A673 (cell line): ENCODE data around the gene ACOXL. TPM values are rescaled to one million over a fixed set of nuclear protein-coding genes. Genes with fewer than 3 reads are reported as not detected.

Experiments used
- BruUV-seq: library from RNA; stranded (reverse); fragments of 400-500 nt; replicated peaks from 2 replicates; lab custom pipeline; 2021; lab: Mats Ljungman, UMichigan
- CTCF ChIA-PET: fragments of 300-600 bp; sonication (Branson Sonifier 250); formaldehyde crosslinking; loops from one replicate; lab custom pipeline; 2022; ENCODE audit warnings: antibody characterized with exemption; lab: Charles Lee
- POLR2A ChIA-PET: fragments of 300-600 bp; sonication (Branson Sonifier 250); formaldehyde crosslinking; loops from one replicate; lab custom pipeline; 2022; ENCODE audit warnings: antibody characterized with exemption; ENCODE audit not compliant: low non-redundant PET; lab: Charles Lee
- DNase-seq: peaks from one replicate; pipeline ENCODE4 v3.0.0-alpha.2; 2015; ENCODE audit warnings: low spot score
- H3K27ac ChIP-seq: fragments of 200-600 bp; sonication (generic); 2 replicates; pipeline ENCODE4 v1.5.1; 2016; ENCODE audit warnings: mixed run types, low read depth, mild to moderate bottlenecking, mixed read lengths, antibody characterized with exemption, low read length; ENCODE audit not compliant: poor library complexity, severe bottlenecking
- H3K27me3 ChIP-seq: fragments of 200-600 bp; sonication (generic); replicated peaks from 2 replicates; pipeline ENCODE4 v1.6.1; 2017; ENCODE audit warnings: mixed run types, low read depth, mild to moderate bottlenecking, mixed read lengths, antibody characterized with exemption, low read length; ENCODE audit not compliant: insufficient read depth, poor library complexity
- H3K36me3 ChIP-seq: fragments of 200-600 bp; sonication (generic); 2 replicates; pipeline ENCODE4 v1.6.1; 2016; ENCODE audit warnings: mixed run types, mild to moderate bottlenecking, mixed read lengths, antibody characterized with exemption, low read length; ENCODE audit not compliant: insufficient read depth, poor library complexity, severe bottlenecking
- H3K4me1 ChIP-seq: fragments of 200-600 bp; sonication (generic); 2 replicates; pipeline ENCODE4 v1.6.1; 2017; ENCODE audit warnings: mixed run types, mild to moderate bottlenecking, mixed read lengths, antibody characterized with exemption, low read length; ENCODE audit not compliant: insufficient read depth, poor library complexity, severe bottlenecking
- H3K4me3 ChIP-seq: fragments of 200-600 bp; sonication (generic); 2 replicates; pipeline ENCODE4 v1.5.1; 2016; ENCODE audit warnings: low read depth, mixed run types, mild to moderate bottlenecking, mixed read lengths, low read length; ENCODE audit not compliant: poor library complexity, severe bottlenecking
- H3K9me3 ChIP-seq: fragments of 200-600 bp; sonication (generic); 2 replicates; pipeline ENCODE4 v1.6.1; 2016; ENCODE audit warnings: mixed run types, low read depth, mild to moderate bottlenecking, mixed read lengths, antibody characterized with exemption, low read length; ENCODE audit not compliant: poor library complexity, severe bottlenecking
- CTCF ChIP-seq: fragments of 300-800, 200-600 bp; sonication (generic); conservative IDR thresholded peaks from 2 replicates; pipeline ENCODE4 v1.5.1; 2017; ENCODE audit warnings: low read depth, mild to moderate bottlenecking, antibody characterized with exemption, low read length, moderate library complexity, mixed read lengths
- EZH2 ChIP-seq: fragments of 200-600 bp; sonication (generic); IDR thresholded peaks from 2 replicates; pipeline ENCODE4 v1.6.1; 2017; ENCODE audit warnings: borderline replicate concordance, low read depth, mild to moderate bottlenecking, mixed read lengths, antibody characterized with exemption, low read length; ENCODE audit not compliant: poor library complexity, severe bottlenecking
- intact Hi-C: fragments of 100-400 bp; cut with micrococcal nuclease; formaldehyde crosslinking; loops from one replicate; pipeline ENCODE4 v1.10.0; 2022; ENCODE audit not compliant: unreplicated experiment
- total RNA-seq: library from RNA; stranded (reverse); gene quantifications from 2 replicates; pipeline ENCODE4 v1.2.3, GENCODE V29; 2021

Gene ACOXL
- total RNA-seq, 1 experiment from 2014 or later: not detected

GRCh38 chr2:110992886-110993285 is 260.5 kb downstream of the ACOXL start:
- Histone ChIP-seq H3K9me3 (no peaks in the 10 kb centered on the region), H3K27me3 (peaks cover 39% of the 10 kb centered on the region), H3K36me3 (no peaks in the 10 kb centered on the region), H3K4me3 (no peak overlapping the region), H3K4me1 (no peaks in the 10 kb centered on the region), H3K27ac (no peak overlapping the region)
- CTCF ChIA-PET: no interaction called here
- DNase-seq: no peak
- no peak for TF ChIP-seq CTCF
- TF ChIP-seq EZH2: no peak
- BruUV-seq: no TSS peak
- POLR2A ChIA-PET: no interaction called here
- intact Hi-C loops: no loop called here

- Histone ChIP-seq H3K36me3 (no peaks in the 10 kb centered on the region), H3K4me1 (no peaks in the 10 kb centered on the region), H3K9me3 (no peaks in the 10 kb centered on the region), H3K27me3 (peaks cover 45% of the 10 kb centered on the region), H3K4me3 (no peak overlapping the region), H3K27ac (no peak overlapping the region)
- ChIA-PET CTCF (no interaction called here), POLR2A (no interaction called here)
- peak; percentile 23 for DNase-seq
- no TSS peak for BruUV-seq
- TF ChIP-seq CTCF (no peak), EZH2 (no peak)
- intact Hi-C loops: no loop called here
Measured at GRCh38 chr2:110993557-110994231, 261.3 kb downstream of the ACOXL start.

GRCh38 chr2:110994250-110994961 is 262.0 kb downstream of the ACOXL start:
- Histone ChIP-seq H3K27ac (no peak overlapping the region), H3K9me3 (no peaks in the 10 kb centered on the region), H3K4me1 (no peaks in the 10 kb centered on the region), H3K27me3 (peaks cover 46% of the 10 kb centered on the region), H3K4me3 (no peak overlapping the region), H3K36me3 (no peaks in the 10 kb centered on the region)
- peak; percentile 48 for DNase-seq
- TF ChIP-seq EZH2: no peak
- no peak for TF ChIP-seq CTCF
- POLR2A ChIA-PET: no interaction called here
- intact Hi-C loops: no loop called here
- CTCF ChIA-PET: no interaction called here
- BruUV-seq: no TSS peak
